HG03139 (cell line): ENCODE results near the gene SNX32.

ENCODE experiments used
- ATAC-seq: cut with Tn5 transposase; IDR thresholded peaks from one replicate; pipeline ENCODE4 v1.9.1; 2021; ENCODE audit not compliant: unreplicated experiment

Gene SNX32

DNA sequence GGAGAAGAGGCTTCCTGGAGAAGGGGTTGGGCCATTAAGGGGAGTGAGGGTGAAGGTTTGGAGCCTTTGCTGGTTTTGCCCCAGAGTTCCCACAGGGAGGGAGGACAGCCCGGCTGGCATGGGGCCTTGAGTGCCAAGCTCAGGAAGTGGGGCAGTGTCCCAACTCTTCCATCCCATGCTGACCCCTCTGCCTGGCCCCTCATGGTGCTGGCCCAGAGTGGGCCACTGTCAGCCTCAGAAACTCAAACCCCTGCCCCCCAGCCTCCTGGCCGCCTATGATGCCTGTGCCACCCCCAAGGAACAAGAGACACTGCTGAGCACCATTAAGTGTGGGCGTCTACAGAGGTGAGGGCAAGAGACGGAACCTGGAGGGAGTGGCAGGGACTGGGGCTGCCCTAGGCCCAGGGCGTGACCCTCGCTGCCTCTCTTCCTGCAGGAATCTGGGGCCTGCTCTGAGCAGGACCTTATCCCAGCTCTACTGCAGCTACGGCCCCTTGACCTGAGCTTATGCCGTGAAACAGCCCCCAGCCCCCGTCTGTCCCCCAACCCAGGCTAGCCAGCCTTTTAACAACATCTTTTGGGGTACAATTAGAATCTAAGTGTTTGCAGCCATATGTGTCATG is 31.9 kb downstream of the SNX32 start:
- ATAC-seq, result no peak

DNA sequence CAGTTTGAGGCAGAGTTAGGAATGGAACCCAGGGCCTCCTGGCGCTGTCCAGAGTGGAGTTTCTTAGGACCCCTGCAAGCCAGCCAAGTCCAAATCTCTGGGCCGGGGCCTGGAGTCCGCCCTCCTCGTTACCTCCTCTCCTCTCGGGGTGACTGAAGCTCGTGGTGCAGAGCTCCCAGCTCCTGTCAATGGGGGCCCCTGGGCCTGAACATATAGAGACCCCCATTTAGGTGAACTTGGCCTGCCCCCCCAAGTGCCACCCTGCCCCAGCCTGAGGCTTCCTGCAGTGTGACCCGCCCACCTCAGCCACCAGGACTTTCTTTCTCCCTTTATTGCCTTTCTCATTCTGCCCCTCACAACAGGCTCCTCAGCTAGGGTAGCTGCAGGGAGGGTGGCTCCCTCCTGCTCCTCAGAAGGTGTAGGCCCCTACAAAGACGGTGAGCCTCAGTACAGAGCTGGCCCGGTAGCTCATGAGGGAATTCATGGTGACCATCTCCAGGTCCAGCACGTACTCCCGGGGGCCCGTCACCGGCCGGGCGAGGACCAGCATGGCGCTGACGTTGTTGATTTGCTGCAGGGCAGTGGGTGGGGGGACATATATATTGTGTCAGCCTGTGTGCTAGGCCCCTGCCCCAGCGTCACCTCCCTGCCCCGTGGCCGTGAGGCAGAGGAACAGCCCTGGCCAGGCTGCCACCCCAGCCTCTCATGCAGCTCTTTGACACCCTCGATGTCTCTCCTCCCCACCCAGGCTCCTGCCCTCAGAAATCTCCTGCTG is 32.9 kb downstream of the SNX32 start:
- ATAC-seq, result no peak

DNA sequence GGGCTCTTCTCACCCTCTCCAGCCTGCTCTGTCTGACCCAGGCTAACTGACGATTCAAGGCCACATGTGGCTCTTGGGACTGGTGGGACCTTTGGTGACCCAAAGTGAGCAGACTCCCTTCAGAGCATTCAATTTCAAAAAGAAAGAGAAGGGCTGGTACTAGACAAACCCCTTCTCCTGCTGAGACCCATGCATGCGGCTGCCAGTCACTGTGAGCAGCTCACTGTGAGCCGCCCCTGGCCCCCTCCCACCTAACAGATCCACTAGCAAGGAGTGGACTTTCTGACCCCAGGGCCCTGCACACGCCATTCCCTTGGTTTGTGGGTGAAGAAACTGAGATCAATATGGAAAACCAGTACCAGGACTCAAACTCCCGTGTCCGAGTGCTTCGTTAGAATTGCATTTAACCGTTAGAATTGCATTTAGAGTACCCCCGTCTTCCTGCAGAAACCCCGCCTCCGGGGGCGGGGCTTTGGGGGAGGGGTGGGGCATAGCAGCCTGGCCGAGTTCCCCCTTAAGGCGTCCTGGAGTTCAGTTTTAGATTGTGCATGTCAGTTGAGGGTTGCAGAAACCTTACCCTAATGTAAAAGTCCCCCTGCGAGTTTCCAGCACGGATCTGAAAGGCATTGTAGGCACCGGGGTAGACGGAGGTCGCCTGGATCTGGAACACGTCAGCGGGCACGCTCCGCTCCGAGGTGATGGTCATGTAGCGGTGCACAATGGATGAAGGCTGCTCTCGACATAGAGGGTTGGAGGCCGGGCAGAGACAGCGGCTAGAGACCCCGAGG is 33.7 kb downstream of the SNX32 start:
- ATAC-seq, result no peak

GRCh38 chr11:65868076-65868667 is 34.4 kb downstream of the SNX32 start:
- ATAC-seq, result no peak

DNA sequence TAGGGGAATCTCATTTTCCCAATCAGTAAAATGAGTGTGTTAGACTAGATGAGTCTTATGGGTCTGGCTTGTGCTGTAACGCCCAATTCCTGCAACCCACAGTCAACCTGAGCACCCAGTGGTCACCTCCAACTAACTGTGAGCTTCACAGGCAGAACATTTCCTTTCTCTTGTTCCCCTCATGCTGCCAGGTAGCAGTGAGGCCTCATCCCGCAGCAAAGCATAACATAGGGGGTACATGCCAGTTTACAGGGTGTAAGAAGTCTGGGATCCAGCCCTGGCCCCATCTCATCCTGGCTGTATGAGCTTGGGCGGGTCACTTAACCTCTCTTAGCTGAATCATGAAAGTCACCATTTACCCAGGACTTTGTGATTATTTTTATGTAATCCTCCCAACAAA is 35.1 kb downstream of the SNX32 start:
- ATAC-seq, result no peak

DNA sequence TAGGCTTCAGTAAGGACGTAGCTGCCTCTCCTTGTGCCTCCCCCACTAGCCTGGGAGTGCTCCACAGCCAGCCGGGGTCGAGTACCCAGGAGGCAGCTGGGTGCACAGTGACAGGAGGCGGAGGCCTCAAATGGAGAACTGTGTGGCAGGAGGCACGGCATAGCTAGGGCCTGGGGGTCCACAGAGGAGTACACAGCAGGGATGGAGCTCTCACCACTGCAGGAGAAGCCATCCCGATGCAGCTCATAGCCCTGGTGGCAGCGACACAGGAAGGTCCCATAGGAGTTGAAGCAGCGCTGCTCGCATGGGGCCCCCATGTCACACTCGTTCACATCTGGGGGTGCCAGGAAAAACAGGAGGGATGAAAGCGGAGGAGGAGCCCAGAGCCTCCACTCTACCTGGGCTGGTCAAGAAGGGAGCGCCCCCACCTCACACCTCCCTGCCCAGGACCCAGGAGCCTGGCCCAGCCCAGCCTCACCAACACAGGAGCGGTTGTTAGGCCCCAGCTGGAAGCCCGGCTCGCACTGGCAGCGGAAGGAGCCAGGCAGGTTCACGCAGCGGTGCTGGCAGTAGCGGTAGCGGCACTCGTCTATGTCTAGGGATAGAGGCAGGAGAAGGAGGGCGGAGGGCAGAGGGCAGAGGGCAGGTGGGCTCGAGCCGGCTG is 36.0 kb downstream of the SNX32 start:
- no peak for ATAC-seq

DNA sequence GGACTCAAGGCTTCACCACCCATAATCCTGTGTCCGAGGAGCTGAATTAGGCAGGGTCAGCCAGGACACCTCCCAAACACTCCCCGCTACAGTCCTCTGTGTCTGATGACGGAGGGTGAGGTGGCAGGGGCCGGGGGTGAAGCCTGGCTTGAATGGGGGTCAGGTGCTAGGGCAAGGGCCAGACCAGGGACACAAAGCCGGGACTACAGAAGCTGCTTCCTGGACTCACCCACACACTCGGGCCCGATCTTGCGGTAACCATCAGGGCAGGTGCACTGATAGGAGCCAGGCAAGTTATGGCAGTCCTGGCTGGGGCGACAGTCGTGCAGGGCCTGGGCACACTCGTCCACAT is 36.5 kb downstream of the SNX32 start:
- ATAC-seq, result no peak

- no peak for ATAC-seq
Observed at GRCh38 chr11:65870706-65871681, 37.2 kb downstream of the SNX32 start.

DNA sequence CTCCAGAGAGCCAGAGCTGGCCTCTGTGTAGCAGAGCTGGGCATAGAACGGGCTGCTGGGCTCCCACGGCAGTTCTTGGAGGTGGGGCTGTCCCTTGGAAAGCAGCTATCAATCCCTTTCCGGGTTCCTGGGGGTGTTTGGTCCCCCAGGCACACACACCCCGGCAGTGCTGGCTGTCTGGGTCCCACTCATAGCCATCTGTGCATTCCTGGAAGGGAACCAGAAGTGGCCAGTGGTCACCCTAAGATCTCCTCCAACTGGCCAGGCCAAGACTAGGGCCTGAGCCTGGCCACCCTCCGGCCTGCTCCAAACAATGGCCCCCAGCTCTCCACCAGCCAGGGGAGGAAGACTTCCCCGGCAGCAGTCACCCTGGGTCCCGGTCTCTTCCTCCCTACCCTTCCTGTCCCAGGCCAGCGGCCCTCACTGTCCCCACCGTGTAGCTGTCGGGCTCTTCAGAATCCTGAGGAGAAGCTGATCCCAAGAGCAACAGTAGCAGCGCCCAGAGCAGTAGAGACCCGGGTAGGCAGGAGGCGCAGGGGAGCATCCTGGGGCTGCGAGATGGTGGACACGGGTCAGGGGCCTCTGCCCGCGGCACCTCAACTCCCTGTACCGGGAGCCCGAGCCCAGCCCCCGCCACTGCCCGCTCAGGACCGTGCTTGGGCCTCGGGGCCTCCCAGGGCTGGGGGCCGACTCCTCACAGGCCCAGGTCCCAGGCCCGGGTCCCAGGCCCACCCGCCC is 38.2 kb downstream of the SNX32 start:
- ATAC-seq, result no peak

- ATAC-seq, result no peak
Observed at GRCh38 chr11:65872586-65873317, 39.0 kb downstream of the SNX32 start, which contains the start of gene EFEMP2. TSS of gene EFEMP2 (minus strand) at chr11:65872800. CDS start at chr11:65872354, 446 bp downstream.

- ATAC-seq, result peak; percentile 69
Observed at GRCh38 chr11:65873318-65874156, 39.8 kb downstream of the SNX32 start.

DNA sequence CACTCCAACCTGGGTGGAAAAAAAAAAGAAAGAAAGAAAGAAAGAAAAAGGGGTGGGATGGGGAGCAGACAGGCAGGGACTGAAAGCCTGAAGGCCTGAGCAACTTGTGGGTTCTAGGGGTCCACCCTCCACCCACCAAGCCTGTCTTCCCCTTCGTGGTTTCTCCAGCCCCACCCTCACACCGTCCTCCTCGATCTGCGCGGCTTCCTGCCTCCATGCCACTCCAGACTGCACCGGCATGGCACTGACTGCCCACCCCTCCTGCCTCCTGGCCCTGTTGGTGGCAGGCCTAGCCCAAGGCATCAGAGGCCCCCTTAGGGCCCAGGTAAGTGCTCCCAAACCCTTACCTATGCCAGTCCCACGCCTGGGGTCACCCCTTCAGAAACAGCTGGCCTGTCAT is 45.9 kb downstream of the SNX32 start, which contains the start of gene CTSW:
Gene CTSW, plus strand, starts transcription at position 221 of the 400 bp plus-strand sequence. Its CDS starts 18 bp downstream, at position 239.
- ATAC-seq, result no peak

DNA sequence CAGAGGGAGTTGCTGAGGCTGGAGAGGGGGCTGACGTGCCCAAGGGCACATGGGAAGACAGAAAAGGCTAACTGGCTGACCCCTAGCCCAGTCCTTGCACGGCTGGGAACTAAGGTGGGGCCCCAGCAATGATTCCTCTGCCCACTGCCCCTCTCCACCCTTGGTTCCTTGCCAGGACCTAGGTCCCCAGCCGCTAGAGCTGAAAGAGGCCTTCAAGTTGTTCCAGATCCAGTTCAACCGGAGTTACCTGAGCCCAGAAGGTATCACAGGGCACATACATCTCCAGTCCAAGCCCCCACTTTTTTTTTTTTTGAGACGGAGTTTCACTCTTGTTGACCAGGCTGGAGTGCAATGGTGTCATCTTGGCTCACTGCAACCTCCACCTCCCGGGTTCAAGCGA is 46.3 kb downstream of the SNX32 start:
- no peak for ATAC-seq

- no peak for ATAC-seq
Observed at GRCh38 chr11:65880844-65881421, 47.2 kb downstream of the SNX32 start.

DNA sequence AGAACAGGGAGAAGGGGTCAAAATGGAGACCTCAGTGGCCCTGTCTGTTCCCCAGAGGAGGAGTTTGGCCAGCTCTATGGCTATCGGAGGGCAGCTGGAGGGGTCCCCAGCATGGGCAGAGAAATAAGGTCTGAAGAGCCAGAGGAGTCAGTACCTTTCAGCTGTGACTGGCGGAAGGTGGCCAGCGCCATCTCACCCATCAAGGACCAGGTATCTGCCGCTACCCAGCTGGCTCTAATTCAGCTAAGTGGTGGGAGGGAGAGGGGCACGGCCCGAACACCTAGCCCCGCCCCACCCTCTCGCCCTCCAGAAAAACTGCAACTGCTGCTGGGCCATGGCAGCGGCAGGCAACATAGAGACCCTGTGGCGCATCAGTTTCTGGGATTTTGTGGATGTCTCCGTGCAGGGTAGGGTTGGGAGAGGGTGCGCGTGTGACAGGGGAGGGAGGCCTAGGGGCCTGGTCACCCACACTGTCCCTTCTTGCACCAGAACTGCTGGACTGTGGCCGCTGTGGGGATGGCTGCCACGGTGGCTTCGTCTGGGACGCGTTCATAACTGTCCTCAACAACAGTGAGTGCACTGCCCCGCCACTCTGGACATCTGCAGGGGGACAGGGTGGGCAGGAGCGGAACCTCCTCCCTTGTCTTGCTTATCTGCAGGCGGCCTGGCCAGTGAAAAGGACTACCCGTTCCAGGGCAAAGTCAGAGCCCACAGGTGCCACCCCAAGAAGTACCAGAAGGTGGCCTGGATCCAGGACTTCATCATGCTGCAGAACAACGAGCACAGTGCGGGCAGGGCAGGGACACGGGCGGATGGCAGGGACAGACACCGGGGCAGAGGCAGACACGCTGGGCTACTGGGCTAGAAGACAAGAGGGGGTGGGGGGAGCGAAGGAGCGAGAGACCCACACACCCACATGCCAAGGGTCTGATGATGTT is 48.6 kb downstream of the SNX32 start:
- no peak for ATAC-seq
